NT2/D1 (cell line): ENCODE results near the gene ABCB1.
"Not testable (repeated sequence)": the region's sequence is repeated elsewhere in the genome, so short reads cannot be mapped to it uniquely, and the experiment has no call there.

Experiments used
- SUZ12 ChIP-seq: IDR thresholded peaks from 2 replicates; pipeline ENCODE4 v1.6.1; 2011; ENCODE audit not compliant: insufficient read length, insufficient read depth; ENCODE audit errors: extremely low read depth
- ZNF274 ChIP-seq: IDR thresholded peaks from 2 replicates; pipeline ENCODE4 v1.6.1; 2011; ENCODE audit warnings: mild to moderate bottlenecking, low read depth, low read length

- TF ChIP-seq ZNF274, SUZ12: not testable (repeated sequence)
Measured at GRCh38 chr7:87572513-87572912, 28.2 kb downstream of the ABCB1 start.
